Measurements from ENCODE around the gene KCNJ10.

The KCNJ10 gene

GRCh38 chr1:160083968-160084770 lies 14.2 kb upstream of the KCNJ10 start:
- TF ChIP-seq CTCF (IDR thresholded peaks at IDR 0.05): peak; percentile 63
- H3K36me3 Mint-ChIP-seq (ENCODE audit: low read depth): no peaks in the 10 kb centered on the region
- peaks cover 6% of the 10 kb centered on the region for H3K4me1 Mint-ChIP-seq
- H3K27ac Mint-ChIP-seq: no peak overlapping the region
- H3K9me3 Mint-ChIP-seq: no peaks in the 10 kb centered on the region
- H3K4me3 Mint-ChIP-seq: peak overlapping the region; percentile 71
- peaks cover 86% of the 10 kb centered on the region for H3K27me3 Mint-ChIP-seq (ENCODE audit: low read depth, poor library complexity)
- peak; percentile 77 for DNase-seq

GRCh38 chr1:160082926-160083325 lies 13.0 kb upstream of the KCNJ10 start:
- Mint-ChIP-seq H3K36me3 (ENCODE audit: low read depth) (no peaks in the 10 kb centered on the region), H3K27ac (no peak overlapping the region), H3K4me1 (no peaks in the 10 kb centered on the region), H3K4me3 (peak overlapping the region; percentile 63), H3K27me3 (ENCODE audit: low read depth, poor library complexity) (peaks cover 92% of the 10 kb centered on the region), H3K9me3 (no peaks in the 10 kb centered on the region)
- no peak for DNase-seq
- TF ChIP-seq CTCF (IDR thresholded peaks at IDR 0.05): no peak

- TF ChIP-seq CTCF (IDR thresholded peaks at IDR 0.05): no peak
- no peak overlapping the region for H3K27ac Mint-ChIP-seq
- no peaks in the 10 kb centered on the region for H3K36me3 Mint-ChIP-seq (ENCODE audit: low read depth)
- no peak for DNase-seq
- no peaks in the 10 kb centered on the region for H3K4me1 Mint-ChIP-seq
- H3K4me3 Mint-ChIP-seq: no peak overlapping the region
- no peaks in the 10 kb centered on the region for H3K9me3 Mint-ChIP-seq
- peaks cover 92% of the 10 kb centered on the region for H3K27me3 Mint-ChIP-seq (ENCODE audit: low read depth, poor library complexity)
Measured at GRCh38 chr1:160082487-160082886, 12.5 kb upstream of the KCNJ10 start.

GRCh38 chr1:160081261-160081936 lies 11.4 kb upstream of the KCNJ10 start, which contains the start of gene KCNJ9:
Gene KCNJ9, plus strand, starts transcription at chr1:160081538. Its CDS starts 2,493 bp downstream, at chr1:160084031.
- no peak for TF ChIP-seq CTCF (IDR thresholded peaks at IDR 0.05)
- peak; percentile 28 for DNase-seq
- Mint-ChIP-seq H3K4me1 (no peaks in the 10 kb centered on the region), H3K27ac (no peak within 1 kb of the TSS), H3K27me3 (ENCODE audit: low read depth, poor library complexity) (peaks cover 94% of the 10 kb centered on the region), H3K9me3 (no peaks in the 10 kb centered on the region), H3K4me3 (no peak within 1 kb of the TSS), H3K36me3 (ENCODE audit: low read depth) (no peaks in the 10 kb centered on the region)

- H3K27ac Mint-ChIP-seq: no peak overlapping the region
- H3K36me3 Mint-ChIP-seq (ENCODE audit: low read depth): no peaks in the 10 kb centered on the region
- no peak for TF ChIP-seq CTCF (IDR thresholded peaks at IDR 0.05)
- no peak overlapping the region for H3K4me3 Mint-ChIP-seq
- peaks cover 95% of the 10 kb centered on the region for H3K27me3 Mint-ChIP-seq (ENCODE audit: low read depth, poor library complexity)
- DNase-seq: no peak
- no peaks in the 10 kb centered on the region for H3K9me3 Mint-ChIP-seq
- no peaks in the 10 kb centered on the region for H3K4me1 Mint-ChIP-seq
Measured at GRCh38 chr1:160080381-160081100, 10.6 kb upstream of the KCNJ10 start.

Measured in nephron progenitor cell (in vitro differentiated cells).